SH-SY5Y (cell line): ENCODE results near the gene CRTAP.

Experiments
- GATA2 ChIP-seq: IDR thresholded peaks from 2 replicates; pipeline ENCODE4 v1.6.1; 2011; ENCODE audit warnings: mild to moderate bottlenecking, low read depth, low read length
- GATA3 ChIP-seq: IDR thresholded peaks from 2 replicates; pipeline ENCODE4 v1.6.1; 2011; ENCODE audit warnings: low read depth, mild to moderate bottlenecking, low read length, moderate library complexity

DNA sequence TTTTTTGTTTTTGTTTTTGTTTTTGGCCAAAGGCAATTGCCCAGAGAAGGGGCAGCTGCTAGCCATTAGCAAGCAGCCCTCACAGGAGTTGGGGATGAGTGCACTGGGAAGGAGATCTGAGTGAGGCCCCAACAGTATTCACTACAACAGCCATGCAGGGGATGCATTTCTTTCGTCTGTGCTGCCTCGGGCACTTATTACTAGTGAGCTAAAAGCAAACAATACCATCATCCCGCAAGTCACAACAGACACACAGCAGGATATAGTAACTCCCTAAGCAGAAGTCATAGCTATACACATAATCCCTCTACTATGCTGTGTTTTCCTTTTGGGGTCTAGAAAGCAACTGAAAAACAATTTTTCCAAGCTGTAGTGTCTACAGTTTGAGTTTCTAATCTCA is 27.2 kb downstream of the CRTAP start:
- TF ChIP-seq GATA3 (no peak), GATA2 (no peak)
